OCI-LY7 (cell line): ENCODE results near the gene HECA.

ENCODE experiments used
- EZH2phosphoT487 ChIP-seq: fragments of 200-600 bp; sonication (generic); IDR thresholded peaks from 2 replicates; pipeline ENCODE4 v1.6.1; 2018; ENCODE audit warnings: low read depth, borderline replicate concordance, mild to moderate bottlenecking, mixed run types, antibody characterized with exemption, low read length, moderate library complexity, mixed read lengths
- TF ChIP-seq, protein P1 (sequence below): fragments of 200-600 bp; sonication (generic); conservative IDR thresholded peaks from 2 replicates; pipeline ENCODE4 v1.5.1; 2014; ENCODE audit warnings: mild to moderate bottlenecking, antibody characterized with exemption, low read length, moderate library complexity, mixed read lengths

DNA sequence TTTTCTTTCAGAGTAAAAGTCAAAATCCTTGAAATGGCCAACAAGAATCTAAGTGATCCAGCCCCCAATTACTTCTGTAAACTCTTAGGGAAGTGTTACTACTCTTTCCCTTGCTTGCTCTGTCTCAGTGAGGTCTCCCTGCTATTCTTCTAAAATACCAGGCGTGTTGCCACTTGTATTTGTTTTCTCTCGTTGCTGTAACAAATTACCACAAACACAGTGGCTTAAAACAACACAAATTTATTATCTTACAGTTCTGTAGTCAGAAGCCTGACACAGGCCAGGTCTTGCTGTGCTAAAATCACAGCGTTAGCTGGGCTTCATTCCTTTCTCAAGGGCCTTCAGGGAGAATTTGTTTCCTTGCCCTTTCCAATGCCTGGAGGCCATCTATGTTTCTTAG is 59.9 kb downstream of the HECA start:
- TF ChIP-seq, protein P1, sequence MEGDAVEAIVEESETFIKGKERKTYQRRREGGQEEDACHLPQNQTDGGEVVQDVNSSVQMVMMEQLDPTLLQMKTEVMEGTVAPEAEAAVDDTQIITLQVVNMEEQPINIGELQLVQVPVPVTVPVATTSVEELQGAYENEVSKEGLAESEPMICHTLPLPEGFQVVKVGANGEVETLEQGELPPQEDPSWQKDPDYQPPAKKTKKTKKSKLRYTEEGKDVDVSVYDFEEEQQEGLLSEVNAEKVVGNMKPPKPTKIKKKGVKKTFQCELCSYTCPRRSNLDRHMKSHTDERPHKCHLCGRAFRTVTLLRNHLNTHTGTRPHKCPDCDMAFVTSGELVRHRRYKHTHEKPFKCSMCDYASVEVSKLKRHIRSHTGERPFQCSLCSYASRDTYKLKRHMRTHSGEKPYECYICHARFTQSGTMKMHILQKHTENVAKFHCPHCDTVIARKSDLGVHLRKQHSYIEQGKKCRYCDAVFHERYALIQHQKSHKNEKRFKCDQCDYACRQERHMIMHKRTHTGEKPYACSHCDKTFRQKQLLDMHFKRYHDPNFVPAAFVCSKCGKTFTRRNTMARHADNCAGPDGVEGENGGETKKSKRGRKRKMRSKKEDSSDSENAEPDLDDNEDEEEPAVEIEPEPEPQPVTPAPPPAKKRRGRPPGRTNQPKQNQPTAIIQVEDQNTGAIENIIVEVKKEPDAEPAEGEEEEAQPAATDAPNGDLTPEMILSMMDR: no peak
- no peak for TF ChIP-seq EZH2phosphoT487
